ENCODE results near the gene FAM111B.

DNA sequence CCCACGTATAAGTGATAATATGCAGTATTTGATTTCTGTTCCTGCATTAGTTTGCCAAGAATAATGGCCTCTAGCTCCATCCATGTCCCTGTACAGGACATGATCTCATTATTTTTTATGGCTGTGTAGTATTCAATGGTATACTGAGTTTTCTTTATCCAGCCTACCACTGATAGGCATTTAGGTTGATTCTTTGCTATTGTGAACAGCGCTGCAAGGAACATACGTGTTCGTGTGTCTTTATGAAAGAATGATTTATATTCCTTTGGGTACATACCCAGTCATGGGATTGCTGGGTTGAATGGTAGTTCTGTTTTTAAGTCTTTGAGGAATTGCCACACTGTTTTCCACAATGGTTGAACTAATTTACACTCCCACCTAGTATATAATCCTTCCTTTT lies 34.2 kb downstream of the FAM111B start:
- TF ChIP-seq, protein P1, sequence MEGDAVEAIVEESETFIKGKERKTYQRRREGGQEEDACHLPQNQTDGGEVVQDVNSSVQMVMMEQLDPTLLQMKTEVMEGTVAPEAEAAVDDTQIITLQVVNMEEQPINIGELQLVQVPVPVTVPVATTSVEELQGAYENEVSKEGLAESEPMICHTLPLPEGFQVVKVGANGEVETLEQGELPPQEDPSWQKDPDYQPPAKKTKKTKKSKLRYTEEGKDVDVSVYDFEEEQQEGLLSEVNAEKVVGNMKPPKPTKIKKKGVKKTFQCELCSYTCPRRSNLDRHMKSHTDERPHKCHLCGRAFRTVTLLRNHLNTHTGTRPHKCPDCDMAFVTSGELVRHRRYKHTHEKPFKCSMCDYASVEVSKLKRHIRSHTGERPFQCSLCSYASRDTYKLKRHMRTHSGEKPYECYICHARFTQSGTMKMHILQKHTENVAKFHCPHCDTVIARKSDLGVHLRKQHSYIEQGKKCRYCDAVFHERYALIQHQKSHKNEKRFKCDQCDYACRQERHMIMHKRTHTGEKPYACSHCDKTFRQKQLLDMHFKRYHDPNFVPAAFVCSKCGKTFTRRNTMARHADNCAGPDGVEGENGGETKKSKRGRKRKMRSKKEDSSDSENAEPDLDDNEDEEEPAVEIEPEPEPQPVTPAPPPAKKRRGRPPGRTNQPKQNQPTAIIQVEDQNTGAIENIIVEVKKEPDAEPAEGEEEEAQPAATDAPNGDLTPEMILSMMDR (IDR thresholded peaks at IDR 0.05): no peak
- no peak for TF ChIP-seq POLR2A (IDR thresholded peaks at IDR 0.05)

All from testis (tissue), 2 donors.